Spinal cord (tissue), 10 donors: ENCODE data around the gene ATP13A5. TPM values are rescaled to one million over a fixed set of nuclear protein-coding genes. Genes with fewer than 3 reads are reported as not detected.

Experiments used
- DNase-seq, 6 donors: peaks; one replicate each; pipeline versions ENCODE4 v3.0.0 to v3.0.0-alpha.2; 2013 to 2015; ENCODE audit warnings: low spot score in 6 of 6, low read depth in 4 of 6
- H3K27ac ChIP-seq: one replicate; pipeline ENCODE4 v1.5.1; 2013; ENCODE audit warnings: low read depth, low read length, control low read depth
- H3K27me3 ChIP-seq: one replicate; pipeline ENCODE4 v1.6.1; 2013; ENCODE audit warnings: low read length; ENCODE audit not compliant: control insufficient read depth, insufficient read depth
- H3K36me3 ChIP-seq: one replicate; pipeline ENCODE4 v1.6.1; 2013; ENCODE audit warnings: low read length; ENCODE audit not compliant: control insufficient read depth, insufficient read depth
- H3K4me1 ChIP-seq: one replicate; pipeline ENCODE4 v1.6.1; 2013; ENCODE audit warnings: low read length; ENCODE audit not compliant: control insufficient read depth, insufficient read depth
- H3K4me3 ChIP-seq: one replicate; pipeline ENCODE4 v1.5.1; 2013; ENCODE audit warnings: low read depth, low read length, control low read depth
- H3K9me3 ChIP-seq: one replicate; pipeline ENCODE4 v1.6.1; 2013; ENCODE audit warnings: low read length; ENCODE audit not compliant: control insufficient read depth, insufficient read depth
- WGBS: methylation state at CpG from one replicate; pipeline ENCODE4 v1.1.5; 2013; ENCODE audit warnings: missing lambda C conversion rate; ENCODE audit not compliant: insufficient coverage; 5-methylcytosine and 5-hydroxymethylcytosine counted together
- polyA plus RNA-seq, 2 donors: library from polyadenylated mRNA; unstranded; fragments of 120-200 nt; gene quantifications; one replicate each; pipeline ENCODE4 v1.2.1, GENCODE V29; 2013; ENCODE audit not compliant: insufficient read length in 2 of 2
- total RNA-seq, 2 donors: library from RNA; depleted of rRNA in 1 of 2; stranded (reverse); fragments of 120-200 nt in 1 of 2; fragments of >200 nt in 1 of 2; gene quantifications; one replicate each; pipeline versions ENCODE4 v1.2.3 to v1.2.4, GENCODE V29; 2013 to 2014
- donor health status: healthy.

ATP13A5 gene
- total and polyA plus RNA-seq, 4 donors = 0.89 to 3.9 (median 2.1) TPM

DNA sequence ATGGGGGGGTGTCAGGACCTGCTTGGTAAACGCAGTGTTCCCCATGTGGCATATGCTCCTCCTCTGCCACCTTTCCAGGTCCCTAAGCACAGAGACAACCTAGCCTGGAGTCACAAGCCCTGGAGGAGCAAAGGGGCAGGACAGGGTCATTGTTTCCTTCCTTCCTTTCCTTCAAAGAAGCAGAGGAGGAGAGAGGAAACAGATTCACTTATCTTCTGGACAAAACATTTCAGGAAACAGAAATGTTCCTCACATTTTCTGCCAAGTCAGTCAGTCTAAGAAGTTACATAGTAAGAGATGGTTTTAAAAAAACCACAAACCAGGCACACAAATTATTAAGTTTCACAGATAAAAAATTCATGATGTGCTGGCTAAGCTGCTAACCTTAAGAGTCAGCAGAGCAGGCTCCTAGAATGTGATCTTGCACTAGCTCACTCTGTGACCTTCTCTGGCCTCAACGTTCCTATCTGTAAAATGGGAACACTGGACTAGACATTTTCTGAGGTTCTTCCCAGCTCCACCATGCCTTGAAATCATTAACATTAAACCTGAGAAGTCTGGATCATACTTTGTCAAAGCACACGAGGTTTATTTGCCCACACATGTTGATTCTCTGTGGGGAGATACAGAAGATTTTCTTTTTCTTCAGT is 47.9 kb downstream of the ATP13A5 start:
- no peak overlapping the region for H3K27ac ChIP-seq
- no peak for DNase-seq
- 94% methylated on average over 2 of the region's 3 CpGs for WGBS
- no peaks in the 10 kb centered on the region for H3K4me1 ChIP-seq
- H3K4me3 ChIP-seq = no peak overlapping the region
- no peaks in the 10 kb centered on the region for H3K9me3 ChIP-seq
- no peaks in the 10 kb centered on the region for H3K36me3 ChIP-seq
- no peaks in the 10 kb centered on the region for H3K27me3 ChIP-seq

DNA sequence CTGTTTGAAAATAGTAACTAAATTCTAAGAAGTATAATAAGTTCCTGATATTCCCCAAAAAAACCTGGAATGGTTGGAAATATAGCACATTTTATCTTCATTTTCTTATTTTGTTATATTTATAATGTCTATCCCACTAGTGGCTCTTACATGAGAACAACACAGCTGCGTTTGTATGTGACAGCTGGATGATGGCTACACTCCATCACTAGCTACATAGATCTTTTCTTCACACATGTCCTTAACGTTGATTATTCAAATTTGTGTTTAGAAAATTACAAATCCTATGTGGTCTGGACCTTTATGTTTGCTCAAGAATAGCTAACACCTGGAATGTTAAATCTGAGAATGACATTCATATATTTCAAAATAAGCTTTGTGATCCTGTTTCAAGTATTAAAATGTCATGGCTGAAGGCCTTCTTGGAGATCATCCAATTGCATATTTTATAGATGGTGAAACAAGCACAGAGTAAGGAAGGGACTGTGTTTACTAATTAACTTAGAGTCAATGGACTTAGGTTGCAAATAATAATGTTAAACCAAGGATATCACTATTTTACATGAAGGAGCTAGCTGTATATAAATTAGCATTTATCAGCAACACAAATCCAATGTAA is 60.8 kb downstream of the ATP13A5 start:
- Histone ChIP-seq H3K27me3 (no peaks in the 10 kb centered on the region), H3K4me1 (no peaks in the 10 kb centered on the region), H3K4me3 (no peak overlapping the region), H3K36me3 (no peaks in the 10 kb centered on the region), H3K9me3 (no peaks in the 10 kb centered on the region), H3K27ac (no peak overlapping the region)
- peak in 1 of 6 donors; percentile 53 for DNase-seq
- WGBS = no CpG with 5 or more reads among the region's 2 CpGs

DNA sequence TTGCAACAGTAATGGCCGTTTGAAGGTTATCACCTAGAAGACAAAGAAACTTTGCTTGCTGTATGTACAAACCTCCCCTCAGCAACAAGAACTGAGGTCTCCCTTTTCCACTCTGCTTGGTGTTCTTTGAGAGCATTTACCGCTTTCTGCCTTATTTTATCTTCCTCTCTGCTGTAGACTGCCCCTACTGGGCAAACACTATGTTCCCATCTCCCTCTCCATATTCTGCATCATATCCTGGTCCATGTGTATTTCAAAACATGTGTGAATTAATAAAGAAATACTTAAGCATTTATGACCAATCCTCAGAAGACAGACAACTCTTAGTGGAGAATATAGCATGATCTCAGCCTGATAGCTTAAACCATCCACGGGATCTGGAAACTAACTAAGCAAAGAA is 64.4 kb downstream of the ATP13A5 start:
- WGBS = 81% methylated on average over 2 of the region's 3 CpGs
- H3K4me3 ChIP-seq = no peak overlapping the region
- H3K36me3 ChIP-seq = no peaks in the 10 kb centered on the region
- DNase-seq = no peak
- no peak overlapping the region for H3K27ac ChIP-seq
- peaks cover 3% of the 10 kb centered on the region for H3K4me1 ChIP-seq
- no peaks in the 10 kb centered on the region for H3K27me3 ChIP-seq
- no peaks in the 10 kb centered on the region for H3K9me3 ChIP-seq

DNA sequence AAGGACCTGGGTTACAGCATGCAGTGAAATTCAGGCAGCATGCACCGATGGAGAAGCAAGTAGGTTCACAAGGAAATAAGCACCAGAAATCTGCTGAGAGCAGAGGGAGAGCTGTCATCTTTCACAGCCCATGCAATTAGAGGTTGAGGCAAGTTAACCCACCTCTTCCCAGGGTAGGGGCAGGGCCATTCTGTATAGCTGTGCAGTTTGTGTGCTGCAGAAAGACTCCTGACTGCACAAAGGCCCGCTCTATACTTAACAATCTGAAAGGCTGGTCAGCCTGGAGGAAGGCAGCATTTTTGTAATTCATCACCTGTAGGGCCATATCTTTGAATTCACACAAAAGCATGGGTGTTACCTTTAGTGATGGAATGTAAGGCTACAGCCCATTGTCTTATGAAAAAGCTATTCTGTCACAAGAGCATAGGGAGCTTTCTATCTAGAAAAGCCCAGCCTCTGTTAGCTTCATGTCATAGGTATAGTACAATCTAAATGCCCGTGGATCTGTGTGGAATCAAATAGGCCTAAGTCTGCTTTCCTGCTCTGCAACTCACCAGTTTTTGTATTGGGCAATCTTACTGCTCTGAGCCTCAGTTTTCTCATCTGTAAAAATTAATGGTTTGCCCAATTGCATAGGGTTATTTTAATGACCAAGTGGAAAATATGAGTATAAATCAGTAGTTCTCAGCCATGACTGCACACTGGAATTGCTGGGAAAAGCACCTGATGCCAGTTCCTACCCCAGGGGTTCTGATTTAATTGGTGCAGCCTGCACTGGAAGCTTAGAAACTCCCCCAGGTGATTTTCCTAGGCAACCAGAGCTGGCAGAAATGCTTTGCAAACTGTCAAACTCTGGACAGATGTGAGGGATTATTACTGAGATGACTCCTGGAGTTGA is 65.2 kb downstream of the ATP13A5 start:
- Histone ChIP-seq H3K4me3 (no peak overlapping the region), H3K27me3 (no peaks in the 10 kb centered on the region), H3K9me3 (no peaks in the 10 kb centered on the region), H3K36me3 (no peaks in the 10 kb centered on the region), H3K4me1 (peaks cover 3% of the 10 kb centered on the region), H3K27ac (no peak overlapping the region)
- WGBS = 38% methylated on average over 1 of the region's 3 CpGs
- DNase-seq = peak in 1 of 6 donors; percentile 47

DNA sequence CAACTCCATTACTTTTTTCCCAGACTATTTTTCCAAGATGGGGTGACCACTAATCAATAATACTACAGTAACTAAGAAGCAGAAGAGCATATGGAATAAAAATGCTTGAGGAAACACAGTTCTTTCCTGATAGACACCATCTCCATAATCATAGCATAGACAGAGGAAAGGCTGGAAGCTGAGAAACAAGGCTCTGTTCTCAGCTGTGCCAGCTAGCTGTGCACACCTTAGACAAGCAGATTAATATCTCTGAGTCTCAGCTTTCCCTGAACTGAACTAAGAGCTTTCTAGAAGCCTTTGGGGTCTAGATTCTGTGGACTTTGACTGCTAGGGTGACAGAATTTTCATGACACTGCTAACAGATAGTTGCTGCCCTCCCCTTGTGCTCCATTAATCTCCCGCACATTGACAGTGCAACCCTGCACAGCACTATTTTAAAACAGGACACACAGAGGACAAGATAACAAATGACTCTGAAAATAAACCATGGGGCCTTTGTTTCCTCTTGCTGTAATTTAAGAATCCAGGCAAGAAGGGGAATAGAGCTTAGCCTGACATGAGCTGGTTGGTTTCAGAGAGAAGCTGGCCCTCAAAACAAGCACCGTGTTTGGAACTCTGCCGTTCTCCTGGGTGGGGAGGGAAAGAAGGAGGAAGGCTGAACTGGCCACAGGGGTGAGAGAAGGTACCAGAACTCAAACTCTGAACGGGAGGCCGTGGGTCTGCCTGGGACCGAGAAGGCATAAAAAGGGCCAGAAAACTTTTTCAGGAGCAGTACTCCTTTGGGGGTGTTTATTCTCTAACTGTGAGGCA is 67.4 kb downstream of the ATP13A5 start:
- 13% methylated on average over 2 of the region's 6 CpGs for WGBS
- H3K9me3 ChIP-seq = no peaks in the 10 kb centered on the region
- DNase-seq = peak in 1 of 6 donors; percentile 45
- no peaks in the 10 kb centered on the region for H3K27me3 ChIP-seq
- no peaks in the 10 kb centered on the region for H3K36me3 ChIP-seq
- peaks cover 3% of the 10 kb centered on the region for H3K4me1 ChIP-seq
- no peak overlapping the region for H3K27ac ChIP-seq
- H3K4me3 ChIP-seq = no peak overlapping the region

DNA sequence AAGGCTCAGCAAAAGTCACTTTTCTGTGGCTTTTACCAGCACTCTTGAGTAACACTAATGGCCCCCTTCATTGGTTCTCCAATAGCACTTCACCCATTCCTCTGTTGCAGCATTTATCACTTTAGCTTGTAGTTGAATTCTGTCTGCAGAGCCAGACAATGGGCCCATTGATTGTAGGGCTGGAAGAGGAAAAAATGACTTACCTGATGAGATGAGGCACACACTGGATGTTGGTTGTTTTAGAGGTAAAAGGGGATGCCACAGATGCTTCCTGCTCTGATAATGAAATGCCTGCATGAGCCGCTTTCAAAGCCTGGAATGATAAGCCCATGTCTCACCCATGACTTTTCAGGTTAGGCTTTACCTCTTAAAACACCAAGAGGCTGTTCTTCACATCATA is 73.2 kb downstream of the ATP13A5 start:
- 100% methylated on average over 1 of the region's 1 CpG for WGBS
- H3K4me1 ChIP-seq = no peaks in the 10 kb centered on the region

DNA sequence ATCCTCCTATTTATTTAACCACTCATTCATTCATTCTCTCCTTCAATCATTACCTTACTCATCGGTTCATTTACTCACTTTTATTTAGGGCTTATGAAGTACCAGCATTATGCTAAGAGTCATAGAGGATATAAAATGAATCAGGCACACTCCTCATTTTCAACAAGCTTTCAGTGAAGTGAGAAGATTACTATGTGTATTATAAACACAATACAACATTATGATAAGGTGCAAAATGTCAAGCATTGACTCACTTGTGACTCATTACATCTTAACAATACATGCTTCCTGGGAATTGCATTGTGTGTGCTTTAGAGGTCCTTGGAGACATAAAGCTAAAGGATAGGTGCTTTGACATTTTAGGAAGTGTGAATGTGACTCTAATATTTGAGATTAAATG is 77.1 kb downstream of the ATP13A5 start:
- Histone ChIP-seq H3K27me3 (no peaks in the 10 kb centered on the region), H3K4me3 (no peak overlapping the region), H3K27ac (no peak overlapping the region), H3K4me1 (no peaks in the 10 kb centered on the region), H3K36me3 (no peaks in the 10 kb centered on the region), H3K9me3 (no peaks in the 10 kb centered on the region)
- DNase-seq = no peak
- no CpG with 5 or more reads among the region's 1 CpG for WGBS

More for the DNA sequence above, 73.2 kb downstream of the ATP13A5 start:
- Histone ChIP-seq H3K4me3 (no peak overlapping the region), H3K27ac (no peak overlapping the region), H3K9me3 (no peaks in the 10 kb centered on the region), H3K36me3 (no peaks in the 10 kb centered on the region), H3K27me3 (no peaks in the 10 kb centered on the region)
- no peak for DNase-seq

DNA sequence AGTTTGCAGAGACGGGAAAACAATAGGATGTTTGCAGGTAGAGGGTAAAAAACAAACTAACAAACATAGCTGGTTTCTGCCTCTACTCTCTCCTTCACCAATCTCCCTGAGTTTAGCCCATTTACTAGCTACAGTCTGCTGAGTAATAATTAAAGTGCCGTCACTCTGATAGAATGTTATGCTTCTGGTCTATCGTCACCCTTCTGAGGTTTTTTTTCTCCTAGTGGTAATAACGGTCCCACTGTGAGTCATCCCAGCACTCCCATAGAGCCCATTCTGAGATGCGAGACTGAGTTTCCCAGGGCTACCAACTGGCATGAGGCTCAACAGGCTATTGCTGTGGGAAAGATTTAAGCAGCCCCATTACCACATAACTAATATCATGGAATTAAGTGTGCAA is 81.1 kb downstream of the ATP13A5 start:
- no CpG with 5 or more reads among the region's 5 CpGs for WGBS
- no peak for DNase-seq

DNA sequence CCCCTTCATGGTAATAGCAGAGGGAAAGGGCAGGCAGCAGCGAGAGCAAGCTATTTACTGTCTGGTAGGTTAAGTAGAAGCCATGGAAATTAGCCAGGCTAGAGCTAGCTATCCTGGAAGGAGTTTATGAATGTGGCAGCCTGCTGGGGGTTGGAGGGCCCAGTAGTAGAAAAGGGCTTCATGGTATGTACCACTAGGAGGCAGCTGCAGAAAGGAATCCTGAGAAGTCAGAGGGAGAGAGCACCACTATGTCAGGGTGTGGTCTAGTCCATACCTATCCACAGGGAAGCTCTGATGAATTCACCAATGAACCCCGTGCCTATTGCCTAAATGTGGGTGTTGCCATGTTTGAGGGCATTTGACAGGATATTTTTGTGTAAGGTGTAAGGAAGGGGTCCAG is 82.6 kb downstream of the ATP13A5 start:
- no peak overlapping the region for H3K27ac ChIP-seq
- WGBS = 94% methylated on average over 2 of the region's 2 CpGs
- H3K4me3 ChIP-seq = no peak overlapping the region
- no peaks in the 10 kb centered on the region for H3K9me3 ChIP-seq
- H3K4me1 ChIP-seq = no peaks in the 10 kb centered on the region
- no peak for DNase-seq
- no peaks in the 10 kb centered on the region for H3K27me3 ChIP-seq
- no peaks in the 10 kb centered on the region for H3K36me3 ChIP-seq

More for the DNA sequence above, 81.1 kb downstream of the ATP13A5 start:
- no peaks in the 10 kb centered on the region for H3K27me3 ChIP-seq
- no peaks in the 10 kb centered on the region for H3K9me3 ChIP-seq
- no peak overlapping the region for H3K4me3 ChIP-seq
- no peaks in the 10 kb centered on the region for H3K4me1 ChIP-seq
- no peaks in the 10 kb centered on the region for H3K36me3 ChIP-seq
- H3K27ac ChIP-seq = no peak overlapping the region
